Vagina (tissue), 2 donors: Measurements from ENCODE around the gene CTCFL.

Experiments used
- CTCF ChIP-seq, 3 experiments: fragments of 450-650 bp in 2 of 3; fragments of 200-600 bp in 1 of 3; sonication (generic) in 1 of 3; IDR thresholded peaks; one replicate each; pipeline ENCODE4 v1.5.1; 2017 to 2019; ENCODE audit warnings: antibody characterized with exemption in 3 of 3, mild to moderate bottlenecking in 2 of 3, moderate library complexity in 2 of 3
- POLR2A ChIP-seq, 2 donors: fragments of 450-650 bp; IDR thresholded peaks; one replicate each; pipeline ENCODE4 v1.6.1; 2017; ENCODE audit warnings: antibody characterized with exemption in 2 of 2, mild to moderate bottlenecking in 2 of 2, moderate library complexity in 2 of 2
- POLR2AphosphoS5 ChIP-seq, 2 donors: sonication (generic); formaldehyde crosslinking; IDR thresholded peaks; one replicate each; pipeline ENCODE4 v1.9.0; 2017; ENCODE audit warnings: antibody characterized with exemption in 2 of 2, mild to moderate bottlenecking in 2 of 2, low read depth in 1 of 2; ENCODE audit not compliant: insufficient read depth in 1 of 2

GRCh38 chr20:57553376-57554018 lies 28.6 kb upstream of the CTCFL start:
- no peak for TF ChIP-seq CTCF (IDR thresholded peaks at IDR 0.05)
- TF ChIP-seq POLR2A (IDR thresholded peaks at IDR 0.05) = no peak
- no peak for TF ChIP-seq POLR2AphosphoS5 (IDR thresholded peaks at IDR 0.05; ENCODE audit: insufficient read depth in 1 of 2, low read depth in 1 of 2)
